Cardiac fibroblast (primary cell): Measurements from ENCODE around the gene OPRL1.

ENCODE experiments used
- DNase-seq, 2 donors: peaks; one replicate each; pipeline versions ENCODE4 v3.0.0 to v3.0.0-alpha.2; 2010; ENCODE audit warnings: low read depth in 2 of 2
- H3K4me3 ChIP-seq, 2 donors: replicated peaks in 1 of 2; 1 replicate in 1 of 2; 2 replicates in 1 of 2; pipeline ENCODE4 v1.5.1; 2011; ENCODE audit warnings: low read depth in 2 of 2, low read length in 2 of 2, mild to moderate bottlenecking in 2 of 2, moderate library complexity in 1 of 2
- TF ChIP-seq, protein P1 (sequence below): IDR thresholded peaks from one replicate; pipeline ENCODE4 v1.5.1; 2011; ENCODE audit warnings: low read depth, mild to moderate bottlenecking, low read length, inconsistent platforms

The OPRL1 gene

DNA sequence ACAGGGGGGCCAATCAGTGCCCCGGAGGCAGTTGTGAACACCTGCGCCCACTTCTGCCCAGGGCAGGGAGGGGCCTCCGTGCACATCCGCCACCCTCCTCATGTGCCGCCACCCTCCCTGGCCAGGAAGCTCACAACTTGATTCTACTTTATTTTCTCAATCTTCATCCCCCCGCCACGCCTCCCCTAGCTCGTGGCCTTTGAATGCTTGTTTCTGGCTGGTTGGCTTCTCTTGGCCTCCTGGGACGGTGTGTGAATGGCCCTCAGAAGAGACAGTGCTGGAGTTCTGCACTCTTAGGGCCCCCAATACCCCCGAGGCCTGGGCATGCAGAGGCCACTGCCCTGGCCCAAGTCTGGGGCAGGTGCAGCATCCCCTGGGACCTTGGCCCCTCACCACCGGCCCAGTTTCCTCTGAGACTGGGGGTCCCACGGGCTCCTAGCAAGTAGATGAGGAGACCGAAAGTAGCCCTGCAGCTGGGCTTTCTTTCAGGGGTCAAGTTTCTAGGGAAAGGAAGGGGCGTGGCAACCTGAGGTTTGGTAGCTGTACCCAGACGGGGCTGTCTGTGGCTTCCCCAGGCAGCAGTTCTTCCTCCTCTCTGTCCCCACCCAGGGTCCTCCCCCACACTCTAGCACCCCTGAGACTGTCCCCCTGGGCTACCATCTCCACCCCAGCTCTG lies 1.9 kb upstream of the OPRL1 start:
- TF ChIP-seq, protein P1, sequence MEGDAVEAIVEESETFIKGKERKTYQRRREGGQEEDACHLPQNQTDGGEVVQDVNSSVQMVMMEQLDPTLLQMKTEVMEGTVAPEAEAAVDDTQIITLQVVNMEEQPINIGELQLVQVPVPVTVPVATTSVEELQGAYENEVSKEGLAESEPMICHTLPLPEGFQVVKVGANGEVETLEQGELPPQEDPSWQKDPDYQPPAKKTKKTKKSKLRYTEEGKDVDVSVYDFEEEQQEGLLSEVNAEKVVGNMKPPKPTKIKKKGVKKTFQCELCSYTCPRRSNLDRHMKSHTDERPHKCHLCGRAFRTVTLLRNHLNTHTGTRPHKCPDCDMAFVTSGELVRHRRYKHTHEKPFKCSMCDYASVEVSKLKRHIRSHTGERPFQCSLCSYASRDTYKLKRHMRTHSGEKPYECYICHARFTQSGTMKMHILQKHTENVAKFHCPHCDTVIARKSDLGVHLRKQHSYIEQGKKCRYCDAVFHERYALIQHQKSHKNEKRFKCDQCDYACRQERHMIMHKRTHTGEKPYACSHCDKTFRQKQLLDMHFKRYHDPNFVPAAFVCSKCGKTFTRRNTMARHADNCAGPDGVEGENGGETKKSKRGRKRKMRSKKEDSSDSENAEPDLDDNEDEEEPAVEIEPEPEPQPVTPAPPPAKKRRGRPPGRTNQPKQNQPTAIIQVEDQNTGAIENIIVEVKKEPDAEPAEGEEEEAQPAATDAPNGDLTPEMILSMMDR: no peak
- peak overlapping the region in 1 of 2 donors; percentile 67 for H3K4me3 ChIP-seq
- no peak for DNase-seq

DNA sequence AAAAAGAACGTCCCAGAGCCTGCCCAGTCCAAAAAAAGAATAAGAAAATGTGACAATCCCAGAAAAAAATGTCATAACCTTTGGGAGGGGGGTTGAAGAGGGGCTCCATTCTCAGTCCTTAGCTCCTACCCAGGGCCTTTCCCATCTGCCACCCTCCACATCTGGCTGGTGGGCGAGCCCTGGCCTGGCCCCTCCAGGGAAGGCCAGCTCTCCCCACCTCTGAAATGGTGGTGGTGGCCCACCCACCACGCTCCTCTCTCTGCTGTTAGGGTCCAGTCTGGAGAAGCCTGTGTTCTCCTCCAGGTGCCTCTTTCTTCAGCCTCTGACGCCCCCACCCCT lies 979 bp upstream of the OPRL1 start:
- DNase-seq: no peak
- peak overlapping the region; percentile 67 to 76 for H3K4me3 ChIP-seq
- TF ChIP-seq, protein P1: no peak

DNA sequence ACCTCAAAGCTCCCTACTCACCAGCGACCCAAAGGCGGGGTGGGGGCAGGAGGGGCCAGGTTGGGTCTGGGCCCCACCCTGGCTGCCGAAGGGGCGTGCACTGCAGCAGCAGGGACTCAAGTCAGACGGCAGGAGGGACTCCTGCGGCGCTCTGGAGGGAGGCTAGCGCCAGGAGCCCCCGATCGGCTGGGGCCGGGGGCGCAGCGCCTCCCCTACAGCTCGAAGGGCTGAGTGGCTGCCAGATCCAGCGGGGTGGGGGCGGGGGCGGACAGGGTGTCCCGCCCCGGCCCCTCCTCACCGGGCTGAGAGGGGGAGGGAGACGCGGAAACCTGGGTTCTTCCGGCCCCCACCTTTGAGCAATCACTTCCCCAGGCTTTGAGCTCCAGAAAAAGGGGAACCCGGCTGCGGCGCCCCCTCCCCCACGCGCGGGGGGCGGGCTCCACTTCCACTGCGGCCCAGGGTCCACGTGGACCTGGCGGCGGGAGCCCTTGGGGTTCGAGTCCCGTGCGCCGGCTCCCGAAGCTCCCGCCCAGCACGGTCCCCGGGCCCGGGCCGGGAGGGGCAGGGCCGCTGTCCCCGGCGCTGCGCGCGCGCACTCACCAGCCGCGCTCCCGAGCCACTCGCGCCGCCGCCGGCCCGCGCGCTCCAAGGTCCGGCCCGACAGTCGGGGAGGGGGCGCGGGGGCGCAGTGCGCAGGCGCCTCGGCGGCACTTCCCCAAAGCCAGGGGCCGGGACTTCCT lies 439 bp upstream of the OPRL1 start, which contains the start of gene RGS19:
Gene RGS19 (minus strand): TSS at position 246 of the 740 bp plus-strand sequence. CDS start 2,632 bp downstream, outside the sequence.
- TF ChIP-seq, protein P1: no peak
- peak within 1 kb of the TSS; percentile 67 to 76 for H3K4me3 ChIP-seq
- DNase-seq: peak; percentile 41 to 76

DNA sequence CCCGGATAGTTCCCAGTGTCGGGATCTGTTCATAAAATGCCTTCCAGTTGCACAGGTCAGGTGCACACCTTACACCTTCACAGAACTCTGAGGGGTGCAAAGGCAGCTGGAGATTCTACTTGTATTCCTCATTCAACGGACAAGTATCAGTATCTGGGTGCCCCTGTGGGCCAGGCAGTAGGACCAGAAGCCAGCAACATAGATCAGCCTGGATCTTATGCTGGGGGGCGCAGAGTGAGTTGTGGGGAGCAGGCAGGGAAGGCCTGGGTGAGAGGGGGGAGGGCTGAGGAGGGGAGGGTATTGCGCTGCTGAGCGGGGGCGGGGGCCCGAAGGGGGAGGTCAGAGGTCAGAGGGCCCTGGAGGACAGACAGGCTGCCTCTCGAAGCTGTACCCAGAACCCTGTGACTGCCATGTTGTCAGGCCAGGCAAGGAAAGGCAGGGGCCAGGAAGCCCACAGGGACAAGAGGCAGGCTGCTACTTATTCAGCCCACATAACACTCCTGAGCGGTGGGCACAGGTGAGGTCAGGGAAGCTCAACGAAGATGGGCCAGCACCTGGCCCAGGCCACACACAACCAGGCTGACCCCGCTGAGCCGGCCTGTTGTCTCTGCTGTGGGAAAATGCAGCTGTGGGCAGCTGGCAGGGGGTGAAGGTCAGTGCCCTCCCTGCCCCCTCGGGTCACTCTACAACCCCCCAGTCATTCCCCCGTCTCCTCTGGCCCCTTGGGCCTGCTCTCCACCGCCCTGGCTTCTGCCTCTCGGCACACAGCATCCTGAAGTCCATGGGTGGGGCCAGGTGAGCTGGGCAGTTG lies 1.1 kb downstream of the OPRL1 start:
- TF ChIP-seq, protein P1: no peak
- no peak overlapping the region for H3K4me3 ChIP-seq
- no peak for DNase-seq

DNA sequence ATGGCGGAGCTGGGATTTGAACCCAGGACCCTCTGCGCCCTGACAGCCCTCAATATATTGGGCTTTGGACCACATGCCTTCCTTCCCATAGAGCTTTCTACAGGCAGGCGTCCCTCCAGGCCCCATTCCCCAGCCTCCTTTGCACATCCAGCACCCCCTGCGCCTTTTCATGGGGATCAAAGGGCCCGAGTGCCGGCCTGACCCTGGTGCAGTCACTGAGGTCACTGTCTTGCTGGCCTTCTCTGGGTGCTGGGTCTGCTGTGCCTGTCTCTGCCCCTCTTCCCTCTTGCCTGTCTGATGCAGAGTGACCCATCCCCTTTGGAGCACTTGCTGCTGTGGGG lies 1.7 kb downstream of the OPRL1 start:
- TF ChIP-seq, protein P1: no peak
- no peak for DNase-seq
- H3K4me3 ChIP-seq: no peak overlapping the region

DNA sequence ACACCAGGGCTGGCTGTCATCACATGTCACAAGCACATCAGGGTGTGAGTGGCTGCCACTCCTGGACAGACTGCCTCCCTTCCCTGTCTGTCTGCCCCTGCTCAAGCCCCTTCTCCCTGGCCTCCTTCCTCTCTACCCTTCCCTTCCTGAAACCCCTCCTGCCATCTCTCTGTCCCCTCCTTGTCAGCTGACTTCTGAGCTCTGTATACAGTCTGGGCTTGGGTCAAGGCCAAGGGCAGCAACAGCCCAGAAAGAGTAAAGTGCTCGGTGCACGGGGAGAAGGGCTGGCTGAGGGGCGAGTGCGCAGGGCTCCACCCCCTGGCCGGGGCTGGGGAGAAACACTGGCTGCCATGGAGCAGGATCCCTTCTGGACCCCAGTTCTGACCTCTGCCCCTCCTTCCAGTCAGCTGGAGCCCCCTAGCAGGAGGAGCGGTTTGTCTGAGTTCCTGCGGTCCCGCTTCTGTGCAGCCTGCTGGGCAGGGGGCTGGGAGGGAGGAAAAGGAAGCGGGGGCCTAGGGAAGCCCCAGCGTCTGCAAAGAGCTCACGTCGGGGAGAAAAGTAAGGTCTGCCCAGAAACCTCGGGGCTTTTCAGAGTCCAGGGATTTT lies 2.3 kb downstream of the OPRL1 start:
- TF ChIP-seq, protein P1: no peak

More for the DNA sequence above, 2.3 kb downstream of the OPRL1 start:
- H3K4me3 ChIP-seq: no peak overlapping the region
- no peak for DNase-seq
